Muscle layer of duodenum (tissue), 2 donors: Measurements from ENCODE around the gene XPO6.
"Not testable (repeated sequence)": the region's sequence is repeated elsewhere in the genome, so short reads cannot be mapped to it uniquely, and the experiment has no call there.

Source experiments
- H3K27ac ChIP-seq: one replicate; pipeline ENCODE4 v1.7.0; 2013; ENCODE audit warnings: mild to moderate bottlenecking, low read length
- H3K27me3 ChIP-seq: one replicate; pipeline ENCODE4 v1.7.0; 2013; ENCODE audit warnings: low read depth, mild to moderate bottlenecking, control low read depth, low read length
- H3K36me3 ChIP-seq, 2 donors: one replicate each; pipeline ENCODE4 v1.7.0; 2013; ENCODE audit warnings: low read length in 2 of 2, control low read depth in 1 of 2, mild to moderate bottlenecking in 1 of 2; ENCODE audit not compliant: insufficient read depth in 2 of 2, control insufficient read depth in 1 of 2
- H3K4me1 ChIP-seq, 2 donors: one replicate each; pipeline ENCODE4 v1.7.0; 2013; ENCODE audit warnings: low read length in 2 of 2, mild to moderate bottlenecking in 2 of 2, control low read depth in 1 of 2, moderate library complexity in 1 of 2; ENCODE audit not compliant: insufficient read depth in 2 of 2, control insufficient read depth in 1 of 2
- H3K4me3 ChIP-seq, 2 donors: one replicate each; pipeline ENCODE4 v1.7.0; 2013; ENCODE audit warnings: low read length in 2 of 2, low read depth in 1 of 2, mild to moderate bottlenecking in 1 of 2
- H3K9me3 ChIP-seq, 2 donors: one replicate each; pipeline ENCODE4 v1.7.0; 2013; ENCODE audit warnings: low read length in 2 of 2, control low read depth in 1 of 2, mild to moderate bottlenecking in 1 of 2; ENCODE audit not compliant: control insufficient read depth in 1 of 2
- donor health status: healthy.

The XPO6 gene

DNA sequence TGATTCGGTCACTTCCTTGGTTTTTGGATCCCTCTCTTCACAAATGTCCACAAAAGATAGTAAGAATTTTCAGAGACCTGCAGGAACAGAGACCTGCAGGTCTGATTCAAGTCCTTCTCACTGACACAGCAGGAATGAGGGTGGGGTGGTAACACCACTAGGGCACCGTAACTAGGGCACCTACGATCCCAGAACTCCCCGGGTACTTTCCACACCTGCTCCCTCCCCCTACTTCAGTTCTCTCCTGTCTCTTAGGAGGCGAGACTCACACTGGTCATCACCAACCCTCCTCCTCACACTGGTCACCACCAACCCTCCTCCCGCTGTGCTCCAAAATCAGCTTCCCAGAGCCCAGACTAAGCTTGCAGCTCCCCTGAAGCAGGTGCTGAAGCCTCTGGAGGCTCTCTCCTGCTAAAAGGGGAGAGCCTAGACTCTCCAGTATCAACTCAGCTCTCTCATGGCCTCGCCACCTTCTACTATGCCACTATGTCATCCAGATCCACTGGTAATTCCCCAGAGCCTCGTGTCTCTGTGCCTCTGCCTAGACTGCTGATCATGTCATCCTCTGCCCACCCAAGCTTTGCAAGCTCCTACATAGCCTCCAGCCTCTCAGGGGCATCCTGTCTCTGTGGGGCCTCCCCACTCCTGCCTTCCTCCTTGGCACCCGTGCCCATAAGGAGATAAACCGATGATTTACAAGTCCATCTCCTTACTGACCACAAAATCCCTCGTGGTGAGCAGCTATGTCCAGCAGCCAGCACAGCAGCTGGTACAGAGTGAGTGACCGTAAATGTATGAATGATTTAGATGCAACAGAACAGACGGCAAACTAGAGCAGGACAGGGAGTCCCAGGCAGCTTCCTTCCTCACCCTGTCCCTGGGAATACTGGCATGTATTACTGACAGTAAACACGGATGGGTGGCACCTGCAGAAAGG, 84.8 kb downstream of the XPO6 start:
- no peaks in the 10 kb centered on the region for H3K27me3 ChIP-seq
- peaks cover 0 to 8% of the 10 kb centered on the region in 2 donors for H3K4me1 ChIP-seq
- peaks cover 64 to 73% of the 10 kb centered on the region in 2 donors for H3K36me3 ChIP-seq
- no peaks in the 10 kb centered on the region for H3K9me3 ChIP-seq
- no peak overlapping the region for H3K27ac ChIP-seq
- H3K4me3 ChIP-seq, result no peak overlapping the region

DNA sequence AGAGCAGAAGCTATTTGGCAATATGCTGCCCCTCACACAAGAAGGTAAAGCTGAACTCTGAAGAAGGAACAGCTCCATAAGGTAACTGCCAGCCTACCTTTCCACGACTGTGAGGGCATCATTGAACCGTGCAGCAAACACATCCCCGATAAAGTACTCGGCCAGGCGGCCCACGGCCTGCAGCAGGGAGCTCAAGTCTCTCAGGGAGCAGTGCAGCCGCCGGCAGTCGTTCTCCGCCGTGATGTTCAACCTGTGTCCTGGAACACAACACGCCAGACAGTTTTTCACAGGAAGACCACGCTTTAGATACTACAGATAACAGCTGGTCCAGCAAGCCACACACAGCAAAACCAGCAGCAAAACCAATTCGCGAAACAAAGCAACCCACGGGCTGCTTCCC, 86.2 kb downstream of the XPO6 start:
- H3K36me3 ChIP-seq, result peaks cover 65 to 75% of the 10 kb centered on the region in 2 donors
- no peak overlapping the region for H3K27ac ChIP-seq
- no peaks in the 10 kb centered on the region for H3K4me1 ChIP-seq
- H3K27me3 ChIP-seq, result no peaks in the 10 kb centered on the region
- no peak overlapping the region for H3K4me3 ChIP-seq
- H3K9me3 ChIP-seq, result no peaks in the 10 kb centered on the region

DNA sequence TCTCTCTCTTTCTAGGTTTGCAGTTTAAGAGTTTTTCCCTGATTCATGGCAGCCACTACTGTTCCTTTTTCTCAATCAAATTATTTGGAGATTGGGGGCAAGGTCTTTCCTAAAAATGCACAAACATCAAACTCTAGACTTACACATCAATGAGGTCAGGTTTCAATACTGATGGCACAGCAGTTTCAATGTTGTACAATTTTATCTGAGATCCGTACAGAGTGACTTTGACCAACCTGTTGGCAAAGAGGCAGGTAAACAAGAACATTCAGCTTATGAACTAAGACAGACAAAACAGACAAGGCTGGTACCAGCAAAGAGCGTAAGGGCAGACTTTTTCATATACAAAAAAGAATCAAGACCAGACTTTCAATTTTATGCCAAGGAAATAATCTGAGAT, 90.2 kb downstream of the XPO6 start:
- H3K9me3 ChIP-seq, result no peaks in the 10 kb centered on the region
- no peak overlapping the region for H3K27ac ChIP-seq
- no peak overlapping the region for H3K4me3 ChIP-seq
- peaks cover 70 to 77% of the 10 kb centered on the region in 2 donors for H3K36me3 ChIP-seq
- no peaks in the 10 kb centered on the region for H3K4me1 ChIP-seq
- no peaks in the 10 kb centered on the region for H3K27me3 ChIP-seq

DNA sequence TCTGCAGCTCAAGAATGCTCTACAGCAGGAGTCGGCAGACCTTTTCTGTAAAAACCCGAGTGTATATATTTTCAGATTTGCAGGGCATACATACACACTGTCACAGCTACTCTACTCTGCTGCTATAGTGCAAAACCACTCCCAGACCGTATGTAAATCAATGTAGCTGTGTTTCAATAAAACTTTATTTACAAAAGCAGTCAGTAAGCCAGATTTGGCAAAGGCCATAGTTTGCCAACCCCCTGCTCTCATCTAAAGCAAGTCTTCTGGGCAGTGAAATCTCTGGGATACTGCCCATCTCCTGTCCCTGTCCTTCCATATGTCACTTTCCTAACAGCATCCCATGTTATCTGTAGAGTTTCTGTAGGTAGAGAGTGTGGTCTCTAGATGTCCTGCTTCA, 91.0 kb downstream of the XPO6 start:
- H3K27ac ChIP-seq, result no peak overlapping the region
- H3K36me3 ChIP-seq, result peaks cover 67 to 77% of the 10 kb centered on the region in 2 donors
- H3K4me1 ChIP-seq, result no peaks in the 10 kb centered on the region
- H3K9me3 ChIP-seq, result no peaks in the 10 kb centered on the region
- H3K27me3 ChIP-seq, result no peaks in the 10 kb centered on the region
- no peak overlapping the region for H3K4me3 ChIP-seq

DNA sequence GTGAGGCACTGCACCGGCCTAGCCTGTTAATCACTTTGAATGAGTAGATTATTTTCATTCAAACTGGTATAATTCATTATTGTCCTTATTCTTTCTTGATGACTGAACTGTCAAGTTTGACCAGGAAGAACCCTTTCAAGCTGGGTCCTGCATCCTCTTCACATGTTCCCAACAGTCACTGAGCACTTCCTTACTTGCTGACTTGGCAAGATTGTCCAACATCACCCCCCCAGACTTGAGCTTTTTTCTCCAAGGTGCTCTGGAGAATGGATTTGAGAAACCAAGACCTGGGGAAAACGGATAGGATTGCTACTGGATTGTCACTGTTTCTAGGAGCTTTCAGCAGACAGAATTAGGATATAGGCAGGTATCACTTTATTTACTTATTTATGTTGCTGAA, 93.1 kb downstream of the XPO6 start:
- Histone ChIP-seq H3K4me1 (no peaks in the 10 kb centered on the region), H3K36me3 (peaks cover 58 to 75% of the 10 kb centered on the region in 2 donors), H3K27me3 (no peaks in the 10 kb centered on the region), H3K4me3 (no peak overlapping the region), H3K9me3 (no peaks in the 10 kb centered on the region), H3K27ac (no peak overlapping the region)

DNA sequence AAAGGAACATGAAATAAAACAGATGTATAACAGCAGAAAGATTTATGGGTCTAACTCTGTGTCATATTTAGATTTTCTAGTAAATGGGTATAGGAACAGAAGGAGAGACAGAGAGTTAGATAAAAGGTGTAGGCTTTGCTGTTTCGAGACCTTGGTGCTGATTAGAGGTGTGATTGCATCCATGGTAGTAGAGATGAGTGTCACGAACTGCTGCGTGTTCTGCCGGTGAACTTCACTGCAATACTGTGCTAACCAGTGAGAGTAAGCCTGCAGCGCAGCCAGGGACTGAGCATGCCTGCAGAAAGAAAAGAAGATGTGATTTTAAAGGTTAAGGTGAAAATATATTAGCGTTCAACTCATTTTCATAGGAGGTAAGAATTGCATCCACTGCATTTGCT, 94.6 kb downstream of the XPO6 start:
- H3K27me3 ChIP-seq, result no peaks in the 10 kb centered on the region
- H3K4me3 ChIP-seq, result no peak overlapping the region

DNA sequence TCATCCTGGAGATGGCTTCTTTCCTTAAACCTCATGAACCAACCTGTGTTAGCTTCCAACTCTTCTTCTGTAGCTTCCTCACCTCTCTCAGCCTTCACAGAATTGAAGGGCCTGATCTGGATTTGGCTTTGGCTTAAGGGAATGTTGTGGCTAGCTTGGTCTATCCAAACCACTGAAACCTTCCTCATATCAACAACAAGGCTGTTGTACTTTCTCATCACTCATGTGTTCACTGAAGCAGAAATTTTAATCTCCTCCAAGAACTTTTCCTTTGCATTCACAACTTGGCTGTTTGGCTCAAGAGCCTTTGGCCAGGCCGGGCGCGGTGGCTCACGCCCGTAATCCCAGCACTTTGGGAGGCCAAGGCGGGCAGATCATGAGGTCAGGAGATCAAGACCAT, 95.9 kb downstream of the XPO6 start:
- H3K4me3 ChIP-seq, H3K27ac ChIP-seq, H3K9me3 ChIP-seq, H3K4me1 ChIP-seq, H3K27me3 ChIP-seq: not testable (repeated sequence)
- H3K36me3 ChIP-seq, result peaks cover 51 to 81% of the 10 kb centered on the region in 2 donors

More for the DNA sequence above, 94.6 kb downstream of the XPO6 start:
- no peak overlapping the region for H3K27ac ChIP-seq
- H3K36me3 ChIP-seq, result peaks cover 52 to 77% of the 10 kb centered on the region in 2 donors
- H3K9me3 ChIP-seq, result no peaks in the 10 kb centered on the region
- H3K4me1 ChIP-seq, result no peaks in the 10 kb centered on the region

DNA sequence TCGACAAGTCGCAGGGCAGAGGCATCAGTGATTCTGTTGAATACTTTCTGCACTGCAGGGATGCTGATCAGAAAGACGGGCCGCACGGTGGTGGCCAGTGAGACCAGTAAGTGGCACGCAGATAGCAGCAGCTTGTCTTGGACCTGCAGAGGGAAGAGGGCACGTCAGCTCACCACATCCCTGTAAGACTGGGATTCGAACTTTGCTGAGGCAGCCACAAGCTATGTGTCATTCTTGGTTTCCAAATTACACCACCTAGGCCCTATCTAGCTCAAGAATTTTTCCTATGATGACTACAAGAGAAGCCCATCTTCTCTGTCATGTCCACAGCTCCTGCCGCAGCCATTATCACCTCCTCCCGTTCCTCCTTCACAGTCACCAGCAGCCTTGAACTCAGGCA, 98.9 kb downstream of the XPO6 start:
- H3K9me3 ChIP-seq, result no peaks in the 10 kb centered on the region

DNA sequence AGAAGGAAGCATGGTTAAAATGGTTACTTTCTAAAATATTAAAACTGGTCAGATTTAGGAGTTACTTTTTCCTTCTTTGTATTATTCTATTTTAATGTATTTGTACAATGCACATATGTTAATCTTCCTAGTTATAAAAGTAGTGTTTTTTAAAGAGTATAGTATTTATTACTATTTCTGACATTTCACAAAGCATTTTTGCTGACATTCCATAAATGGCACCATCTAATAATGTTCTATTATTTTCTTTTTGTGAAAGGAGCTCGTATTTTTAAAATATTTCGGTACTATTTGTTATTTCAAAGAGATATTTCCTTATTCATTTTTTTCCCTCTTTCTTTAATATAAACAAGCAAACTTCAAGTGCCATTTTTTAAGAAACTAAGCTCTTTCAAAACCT, 100.8 kb downstream of the XPO6 start:
- H3K4me1 ChIP-seq, result no peaks in the 10 kb centered on the region
- H3K27me3 ChIP-seq, result no peaks in the 10 kb centered on the region
- H3K27ac ChIP-seq, result no peak overlapping the region
- no peak overlapping the region for H3K4me3 ChIP-seq
- peaks cover 52 to 91% of the 10 kb centered on the region in 2 donors for H3K36me3 ChIP-seq
- no peaks in the 10 kb centered on the region for H3K9me3 ChIP-seq

More for the DNA sequence above, 98.9 kb downstream of the XPO6 start:
- no peaks in the 10 kb centered on the region for H3K27me3 ChIP-seq
- H3K4me1 ChIP-seq, result no peaks in the 10 kb centered on the region
- H3K27ac ChIP-seq, result no peak overlapping the region
- no peak overlapping the region for H3K4me3 ChIP-seq
- peaks cover 45 to 89% of the 10 kb centered on the region in 2 donors for H3K36me3 ChIP-seq

DNA sequence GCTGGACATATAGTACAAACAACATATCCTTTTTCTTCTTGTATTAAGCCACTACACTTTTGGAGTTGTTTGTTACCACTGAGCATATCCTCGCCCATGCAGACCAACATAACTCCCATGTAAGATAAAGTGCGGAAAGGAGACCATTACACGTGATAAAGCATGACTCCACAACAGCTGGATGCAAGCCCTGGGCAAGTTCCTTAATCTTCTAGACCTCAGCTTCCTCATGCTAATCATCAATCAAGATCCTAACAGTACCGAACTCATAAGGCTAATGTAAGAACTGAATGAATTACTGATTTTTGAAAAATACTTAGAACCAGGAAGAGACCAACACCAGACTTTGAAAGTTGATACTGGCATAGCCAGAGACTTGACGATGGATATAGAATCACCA, 101.3 kb downstream of the XPO6 start:
- Histone ChIP-seq H3K4me1 (no peaks in the 10 kb centered on the region), H3K27me3 (no peaks in the 10 kb centered on the region), H3K9me3 (no peaks in the 10 kb centered on the region), H3K27ac (no peak overlapping the region), H3K4me3 (no peak overlapping the region), H3K36me3 (peaks cover 53 to 91% of the 10 kb centered on the region in 2 donors)

DNA sequence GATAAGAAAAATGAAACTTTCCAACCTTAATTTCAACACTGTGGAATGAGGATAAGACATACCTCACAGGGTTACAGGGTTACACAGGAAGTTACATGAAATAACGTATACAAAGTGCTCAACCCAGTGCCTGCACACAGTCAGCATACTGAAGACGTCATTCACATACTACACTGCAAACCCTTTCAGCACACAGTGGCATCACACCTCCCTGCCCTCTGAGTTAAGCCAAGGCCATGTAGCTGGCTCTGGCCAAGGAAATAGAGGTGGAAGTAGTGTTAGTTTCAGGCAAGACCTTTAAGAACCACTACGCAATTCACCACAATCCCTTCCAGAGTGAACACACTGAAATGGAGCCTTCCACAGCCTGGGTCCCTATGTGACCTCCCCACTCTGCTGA, 101.7 kb downstream of the XPO6 start:
- no peaks in the 10 kb centered on the region for H3K4me1 ChIP-seq
- no peaks in the 10 kb centered on the region for H3K9me3 ChIP-seq
- no peaks in the 10 kb centered on the region for H3K27me3 ChIP-seq
- no peak overlapping the region for H3K27ac ChIP-seq
- H3K4me3 ChIP-seq, result no peak overlapping the region
- peaks cover 55 to 91% of the 10 kb centered on the region in 2 donors for H3K36me3 ChIP-seq
